HG03558 (cell line): ENCODE data around the gene INPP4B.

Experiments used
- ATAC-seq: cut with Tn5 transposase; IDR thresholded peaks from one replicate; pipeline ENCODE4 v1.9.1; 2021; ENCODE audit warnings: moderate number of reproducible peaks; ENCODE audit not compliant: unreplicated experiment; ENCODE audit errors: extremely low read depth

The INPP4B gene

DNA sequence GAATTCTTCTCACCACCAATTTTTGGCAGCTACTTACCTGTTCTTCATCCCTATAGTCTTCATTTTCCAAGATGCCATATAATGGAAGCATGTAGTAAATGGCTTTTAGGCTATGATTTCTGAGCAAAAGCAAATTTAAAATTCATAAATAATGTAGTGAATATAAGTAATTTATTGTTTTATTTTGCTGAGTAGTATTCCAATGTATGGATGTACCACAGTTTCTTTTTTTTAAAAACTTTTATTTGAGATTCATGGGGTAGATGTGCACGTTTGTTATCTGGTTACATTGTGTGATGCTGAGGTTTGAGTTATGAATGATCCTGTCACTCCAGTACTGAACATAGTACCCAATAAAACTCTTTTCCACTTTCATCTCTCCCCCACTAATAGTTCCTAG, 840.6 kb downstream of the INPP4B start:
- ATAC-seq: no peak

DNA sequence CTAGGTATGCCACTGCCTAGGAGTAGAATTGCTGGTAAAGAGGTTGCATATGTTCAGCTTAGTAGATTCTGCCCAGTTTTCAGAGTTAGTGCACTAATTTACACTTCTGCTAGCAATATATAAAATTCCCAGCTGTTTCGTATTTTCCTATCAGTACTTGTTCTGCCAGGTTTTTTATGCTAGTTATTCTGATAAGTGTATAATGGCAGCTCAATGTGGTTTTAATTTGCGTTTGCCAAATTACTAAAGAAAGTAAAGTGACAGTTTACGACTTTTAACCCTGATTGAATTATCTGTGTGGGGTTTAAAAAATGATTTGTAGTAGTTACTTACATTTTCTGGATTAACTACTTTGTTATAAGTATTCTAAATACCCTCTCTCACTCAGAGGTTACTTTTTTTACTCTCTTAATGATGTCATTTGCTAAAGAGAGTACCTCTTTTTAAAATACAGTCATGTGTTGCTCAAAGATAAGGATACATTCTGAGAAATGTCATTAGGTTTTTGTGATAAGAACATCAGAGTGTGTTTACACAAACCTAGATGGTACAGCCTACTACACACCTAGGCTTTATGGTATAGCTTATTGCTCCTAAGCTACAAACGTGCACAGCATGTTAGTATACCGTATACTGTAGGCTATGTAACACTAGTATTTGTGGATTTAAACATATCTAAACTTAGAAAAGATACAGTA, 846.5 kb downstream of the INPP4B start:
- ATAC-seq: no peak

DNA sequence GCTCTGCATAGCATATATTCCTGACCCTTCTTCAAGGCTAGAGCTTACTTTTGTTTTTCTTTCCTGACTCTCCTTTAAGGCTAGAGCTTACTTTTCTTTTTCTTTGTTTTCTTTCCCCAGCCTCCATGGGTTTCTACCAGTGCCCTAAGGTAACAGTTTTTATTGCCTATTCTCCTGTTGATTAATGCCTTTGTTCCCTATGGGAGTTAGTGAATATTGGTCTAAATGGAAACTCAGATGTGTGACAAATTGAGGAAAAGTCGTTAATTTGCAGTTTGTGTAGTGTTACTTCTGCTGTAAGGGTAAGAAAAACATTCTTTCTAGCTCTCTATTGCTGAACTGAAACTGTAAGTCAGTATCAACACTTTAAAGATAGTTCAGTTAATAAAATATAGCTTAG, 851.0 kb downstream of the INPP4B start:
- no peak for ATAC-seq

DNA sequence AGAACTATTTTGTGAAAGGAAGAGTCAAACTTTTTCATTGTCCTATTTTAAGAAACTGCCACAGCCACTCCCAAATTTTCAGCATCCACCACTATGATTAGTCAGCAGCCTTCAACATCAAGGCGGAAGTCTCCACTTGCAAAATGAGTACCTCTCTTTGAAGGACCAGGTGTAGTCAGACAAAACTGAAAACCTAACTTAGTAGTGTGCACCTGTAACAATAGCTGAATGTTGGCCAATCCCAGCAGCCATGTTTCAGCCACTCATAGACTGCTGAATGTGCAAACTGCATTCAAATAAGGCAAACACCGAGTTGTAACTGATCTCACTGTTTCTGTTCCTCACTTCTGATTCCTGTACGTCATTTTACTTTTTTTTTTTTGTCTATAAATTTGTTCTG, 868.7 kb downstream of the INPP4B start:
- ATAC-seq: no peak
